ACC112 (cell line): ENCODE results near the gene MDGA2.
"Not testable (repeated sequence)": the region's sequence is repeated elsewhere in the genome, so short reads cannot be mapped to it uniquely, and the experiment has no call there.

ENCODE experiments used
- H2AFZ ChIP-seq: fragments of 200-600 bp; sonication (generic); one replicate; pipeline ENCODE4 v1.6.0; 2017; ENCODE audit warnings: antibody characterized with exemption, low read length; ENCODE audit not compliant: unreplicated experiment
- H3K27ac ChIP-seq: fragments of 200-600 bp; sonication (generic); 2 replicates; pipeline ENCODE4 v1.5.1; 2014; ENCODE audit warnings: low read depth, mild to moderate bottlenecking, antibody characterized with exemption, low read length, moderate library complexity
- H3K27me3 ChIP-seq: fragments of 200-600 bp; sonication (generic); 2 replicates; pipeline ENCODE4 v1.6.1; 2014; ENCODE audit warnings: mild to moderate bottlenecking, antibody characterized with exemption, low read length, moderate library complexity, mixed read lengths; ENCODE audit not compliant: insufficient read depth
- H3K36me3 ChIP-seq: fragments of 200-600 bp; sonication (generic); 2 replicates; pipeline ENCODE4 v1.6.1; 2016; ENCODE audit warnings: mild to moderate bottlenecking, antibody characterized with exemption, low read length, moderate library complexity, mixed read lengths; ENCODE audit not compliant: insufficient read depth
- H3K4me1 ChIP-seq: fragments of 200-600 bp; sonication (generic); one replicate; pipeline ENCODE4 v1.6.1; 2016; ENCODE audit warnings: low read length, mixed read lengths; ENCODE audit not compliant: insufficient read depth, unreplicated experiment, control insufficient read depth
- H3K4me3 ChIP-seq: fragments of 200-600 bp; sonication (generic); 2 replicates; pipeline ENCODE4 v1.5.1; 2014; ENCODE audit warnings: mild to moderate bottlenecking, low read depth, low read length
- H3K79me2 ChIP-seq: fragments of 200-600 bp; sonication (generic); one replicate; pipeline ENCODE4 v1.6.0; 2016; ENCODE audit warnings: low read length; ENCODE audit not compliant: control insufficient read depth, unreplicated experiment, insufficient read depth

The MDGA2 gene

GRCh38 chr14:47284283-47284682 lies 391.1 kb downstream of the MDGA2 start:
- no peaks in the 10 kb centered on the region for H3K27me3 ChIP-seq
- no peak overlapping the region for H3K4me3 ChIP-seq
- no peak overlapping the region for H3K27ac ChIP-seq
- H3K79me2 ChIP-seq: no peaks in the 10 kb centered on the region
- no peak overlapping the region for H2AFZ ChIP-seq
- H3K36me3 ChIP-seq: no peaks in the 10 kb centered on the region
- H3K4me1 ChIP-seq: no peaks in the 10 kb centered on the region

- not testable (repeated sequence) for H2AFZ ChIP-seq, H3K79me2 ChIP-seq, H3K36me3 ChIP-seq, H3K27ac ChIP-seq, H3K27me3 ChIP-seq, H3K4me3 ChIP-seq, H3K4me1 ChIP-seq
Observed at GRCh38 chr14:47281761-47282160, 393.6 kb downstream of the MDGA2 start.

GRCh38 chr14:47278233-47278842 lies 397.1 kb downstream of the MDGA2 start:
- Histone ChIP-seq H2AFZ (no peak overlapping the region), H3K36me3 (no peaks in the 10 kb centered on the region), H3K27ac (no peak overlapping the region), H3K27me3 (no peaks in the 10 kb centered on the region), H3K79me2 (no peaks in the 10 kb centered on the region), H3K4me3 (no peak overlapping the region), H3K4me1 (no peaks in the 10 kb centered on the region)

GRCh38 chr14:47277703-47278102 lies 397.7 kb downstream of the MDGA2 start:
- no peaks in the 10 kb centered on the region for H3K27me3 ChIP-seq
- no peaks in the 10 kb centered on the region for H3K36me3 ChIP-seq
- no peak overlapping the region for H2AFZ ChIP-seq
- no peaks in the 10 kb centered on the region for H3K4me1 ChIP-seq
- H3K4me3 ChIP-seq: no peak overlapping the region
- no peak overlapping the region for H3K27ac ChIP-seq
- no peaks in the 10 kb centered on the region for H3K79me2 ChIP-seq

GRCh38 chr14:47276931-47277330 lies 398.5 kb downstream of the MDGA2 start:
- H3K79me2 ChIP-seq: no peaks in the 10 kb centered on the region
- no peak overlapping the region for H3K4me3 ChIP-seq
- no peaks in the 10 kb centered on the region for H3K36me3 ChIP-seq
- no peak overlapping the region for H2AFZ ChIP-seq
- no peaks in the 10 kb centered on the region for H3K27me3 ChIP-seq
- no peak overlapping the region for H3K27ac ChIP-seq
- H3K4me1 ChIP-seq: no peaks in the 10 kb centered on the region

GRCh38 chr14:47273939-47274338 lies 401.5 kb downstream of the MDGA2 start:
- no peaks in the 10 kb centered on the region for H3K79me2 ChIP-seq
- H3K36me3 ChIP-seq: no peaks in the 10 kb centered on the region
- no peak overlapping the region for H3K27ac ChIP-seq
- H3K27me3 ChIP-seq: no peaks in the 10 kb centered on the region
- H3K4me1 ChIP-seq: no peaks in the 10 kb centered on the region
- no peak overlapping the region for H2AFZ ChIP-seq
- no peak overlapping the region for H3K4me3 ChIP-seq

- no peaks in the 10 kb centered on the region for H3K27me3 ChIP-seq
- H3K4me3 ChIP-seq: no peak overlapping the region
- no peaks in the 10 kb centered on the region for H3K79me2 ChIP-seq
- H3K27ac ChIP-seq: no peak overlapping the region
- H3K4me1 ChIP-seq: no peaks in the 10 kb centered on the region
- H2AFZ ChIP-seq: no peak overlapping the region
- H3K36me3 ChIP-seq: no peaks in the 10 kb centered on the region
Observed at GRCh38 chr14:47270715-47271114, 404.7 kb downstream of the MDGA2 start.

GRCh38 chr14:47269756-47270492 lies 405.5 kb downstream of the MDGA2 start:
- no peaks in the 10 kb centered on the region for H3K27me3 ChIP-seq
- no peaks in the 10 kb centered on the region for H3K79me2 ChIP-seq
- H2AFZ ChIP-seq: no peak overlapping the region
- H3K36me3 ChIP-seq: no peaks in the 10 kb centered on the region
- H3K4me3 ChIP-seq: no peak overlapping the region
- H3K4me1 ChIP-seq: no peaks in the 10 kb centered on the region
- no peak overlapping the region for H3K27ac ChIP-seq

- no peak overlapping the region for H3K27ac ChIP-seq
- H3K36me3 ChIP-seq: no peaks in the 10 kb centered on the region
- H2AFZ ChIP-seq: no peak overlapping the region
- H3K27me3 ChIP-seq: no peaks in the 10 kb centered on the region
- H3K4me3 ChIP-seq: no peak overlapping the region
- H3K79me2 ChIP-seq: no peaks in the 10 kb centered on the region
- no peaks in the 10 kb centered on the region for H3K4me1 ChIP-seq
Observed at GRCh38 chr14:47264842-47265241, 410.6 kb downstream of the MDGA2 start.

GRCh38 chr14:47262801-47263200 lies 412.6 kb downstream of the MDGA2 start:
- H3K27ac ChIP-seq: no peak overlapping the region
- no peaks in the 10 kb centered on the region for H3K27me3 ChIP-seq
- no peaks in the 10 kb centered on the region for H3K36me3 ChIP-seq

GRCh38 chr14:47261350-47261749 lies 414.1 kb downstream of the MDGA2 start:
- Histone ChIP-seq H3K36me3 (no peaks in the 10 kb centered on the region), H3K27me3 (no peaks in the 10 kb centered on the region), H3K4me3 (no peak overlapping the region), H3K4me1 (no peaks in the 10 kb centered on the region), H3K79me2 (no peaks in the 10 kb centered on the region), H2AFZ (no peak overlapping the region), H3K27ac (no peak overlapping the region)

More at GRCh38 chr14:47262801-47263200, 412.6 kb downstream of the MDGA2 start:
- Histone ChIP-seq H3K4me1 (no peaks in the 10 kb centered on the region), H3K4me3 (no peak overlapping the region), H2AFZ (no peak overlapping the region), H3K79me2 (no peaks in the 10 kb centered on the region)
